NOMO-1 (cell line): ENCODE data around the gene LAMP5.

ENCODE experiments used
- DNase-seq, 2 experiments: peaks; one replicate each; lab custom pipeline; 2025; ENCODE audit not compliant: unreplicated experiment in 2 of 2; lab: John Stamatoyannopoulos, UW

LAMP5 gene, protein sequence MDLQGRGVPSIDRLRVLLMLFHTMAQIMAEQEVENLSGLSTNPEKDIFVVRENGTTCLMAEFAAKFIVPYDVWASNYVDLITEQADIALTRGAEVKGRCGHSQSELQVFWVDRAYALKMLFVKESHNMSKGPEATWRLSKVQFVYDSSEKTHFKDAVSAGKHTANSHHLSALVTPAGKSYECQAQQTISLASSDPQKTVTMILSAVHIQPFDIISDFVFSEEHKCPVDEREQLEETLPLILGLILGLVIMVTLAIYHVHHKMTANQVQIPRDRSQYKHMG

DNA sequence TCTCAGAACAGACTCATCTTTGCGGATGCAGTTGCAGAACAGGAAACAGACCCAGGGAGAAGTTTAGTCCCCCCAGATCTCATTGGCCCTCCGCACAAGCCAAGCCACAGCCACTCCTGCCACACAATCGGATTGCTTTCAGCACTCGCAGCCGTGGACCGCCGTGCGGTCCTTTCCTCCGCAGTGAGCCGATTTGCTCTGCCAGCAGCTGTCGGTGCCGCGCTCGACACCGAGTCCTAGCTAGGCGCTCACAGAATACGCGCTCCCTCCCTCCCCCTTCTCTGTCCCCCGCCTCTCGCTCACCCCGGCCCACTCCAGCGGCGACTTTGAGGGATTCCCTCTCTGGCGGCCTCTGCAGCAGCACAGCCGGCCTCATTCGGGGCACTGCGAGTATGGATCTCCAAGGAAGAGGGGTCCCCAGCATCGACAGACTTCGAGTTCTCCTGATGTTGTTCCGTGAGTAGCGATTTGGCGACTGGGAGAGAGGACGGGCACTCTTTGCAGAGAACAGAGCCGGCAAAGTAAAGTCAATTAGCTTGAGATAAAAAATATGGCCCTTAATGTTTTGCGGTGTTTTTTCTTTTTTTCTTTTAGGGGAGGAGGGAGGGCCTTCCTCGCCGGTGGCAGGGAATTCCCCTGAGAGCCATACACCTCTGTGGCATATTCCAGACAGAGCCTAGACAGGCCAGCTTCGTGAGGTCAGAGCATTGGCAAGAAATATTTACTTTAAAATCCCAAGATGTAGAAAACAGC lies at the start of gene LAMP5:
Gene LAMP5, plus strand, starts transcription at position 130 of the 753 bp plus-strand sequence. Its CDS starts 263 bp downstream, at position 393.
- DNase-seq = peak; percentile 30 to 36

DNA sequence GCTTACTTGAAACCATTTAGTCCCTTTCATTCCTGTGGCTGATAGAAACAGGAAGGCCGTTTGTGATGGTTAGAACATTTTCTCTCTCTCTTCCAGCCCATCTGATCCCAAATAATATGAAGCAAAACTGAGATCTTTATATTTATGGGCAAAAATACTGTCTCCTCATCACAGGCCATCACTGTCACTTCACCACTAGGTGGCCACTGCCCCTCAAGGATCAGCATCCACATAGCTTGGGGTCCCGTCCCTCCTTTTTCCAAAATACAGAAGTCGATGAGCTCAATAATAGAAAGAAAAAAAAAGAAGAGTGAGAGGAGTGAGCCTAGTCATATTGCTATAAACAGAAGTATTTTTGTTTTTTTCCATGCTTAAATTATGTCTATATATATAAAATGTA lies 46.4 kb upstream of the LAMP5 start:
- DNase-seq = peak; percentile 24 to 54

DNA sequence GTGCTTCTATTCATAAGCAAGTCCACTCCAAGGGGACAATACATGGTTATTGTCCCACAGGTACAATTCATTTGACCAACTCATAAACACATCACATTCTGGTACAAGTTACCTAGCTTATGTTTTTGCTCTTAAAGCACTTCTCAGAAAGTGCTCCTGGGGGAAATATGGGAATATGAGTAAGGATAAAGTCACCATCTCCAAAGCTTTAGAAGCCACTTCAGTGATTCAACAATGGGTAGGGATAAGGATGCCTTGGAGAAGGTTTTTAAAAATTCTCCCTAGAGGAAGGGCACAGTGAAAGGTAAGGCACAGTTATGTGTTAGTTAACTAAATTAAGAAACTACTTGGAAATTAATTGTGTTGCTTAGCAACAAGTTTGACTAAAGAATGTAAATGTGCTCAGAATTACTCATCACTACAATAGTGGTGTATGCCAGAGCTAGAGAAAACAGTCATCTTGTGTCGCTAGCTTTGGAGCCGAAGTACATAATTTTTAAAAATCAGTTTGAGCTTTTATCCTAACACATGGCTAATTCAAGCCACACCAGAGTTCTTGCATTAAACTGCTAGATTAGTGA lies 39.5 kb upstream of the LAMP5 start:
- DNase-seq = no peak

DNA sequence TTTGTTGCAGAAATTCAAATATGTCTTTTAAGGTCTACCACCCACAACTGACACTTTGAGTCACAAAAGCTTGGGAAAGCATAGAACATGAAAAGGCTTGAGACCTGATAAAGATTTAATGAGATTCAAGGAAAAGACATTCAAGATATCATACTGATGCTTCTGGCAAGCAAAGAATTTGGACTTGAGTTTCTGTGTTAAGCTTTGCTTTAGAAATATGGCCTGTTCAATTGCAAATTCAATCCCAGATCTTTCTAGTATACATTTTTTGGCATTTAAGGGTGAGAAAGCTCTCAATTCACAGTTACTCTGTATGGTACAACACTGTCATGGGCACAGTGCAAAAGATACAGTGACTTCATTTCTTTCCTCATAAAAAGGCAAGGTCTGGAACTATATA lies 38.9 kb upstream of the LAMP5 start:
- DNase-seq = no peak

DNA sequence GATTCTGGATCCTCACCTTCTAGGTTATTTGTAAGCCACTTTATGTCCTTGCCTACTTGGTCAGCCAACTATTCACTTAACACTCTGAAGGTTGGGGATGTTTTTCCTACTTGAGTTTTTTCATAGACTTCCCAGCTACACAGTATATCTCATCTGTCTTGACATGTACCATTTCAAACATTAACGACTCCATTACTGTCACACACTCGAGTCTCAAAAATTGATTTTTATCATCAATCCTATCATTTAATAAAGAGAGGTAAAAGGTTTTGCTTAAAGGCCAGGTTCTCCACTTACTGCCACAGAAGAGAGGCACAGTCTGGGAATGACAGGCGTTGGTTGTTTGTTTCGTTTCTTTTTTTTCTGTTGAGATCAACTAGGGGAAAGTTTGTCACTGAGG lies 38.2 kb upstream of the LAMP5 start:
- no peak for DNase-seq

DNA sequence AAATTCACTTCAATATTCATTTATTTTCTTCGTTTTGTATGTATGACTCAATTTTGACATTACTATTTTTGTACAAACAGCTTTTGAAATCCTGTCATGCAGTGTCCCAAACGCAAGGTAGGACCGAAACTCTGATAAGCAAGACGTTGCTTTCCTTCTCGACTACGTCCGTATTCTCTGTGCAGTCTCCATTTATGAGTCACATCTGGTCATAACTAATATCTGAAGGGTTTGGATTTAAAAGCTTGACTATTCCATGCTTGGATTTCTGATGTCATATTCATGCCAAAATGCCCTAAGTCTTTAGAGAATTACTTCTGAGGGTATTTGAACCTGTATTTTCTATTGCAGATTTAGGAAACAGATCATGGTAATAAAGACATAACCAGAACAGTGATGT lies 37.8 kb upstream of the LAMP5 start:
- no peak for DNase-seq

DNA sequence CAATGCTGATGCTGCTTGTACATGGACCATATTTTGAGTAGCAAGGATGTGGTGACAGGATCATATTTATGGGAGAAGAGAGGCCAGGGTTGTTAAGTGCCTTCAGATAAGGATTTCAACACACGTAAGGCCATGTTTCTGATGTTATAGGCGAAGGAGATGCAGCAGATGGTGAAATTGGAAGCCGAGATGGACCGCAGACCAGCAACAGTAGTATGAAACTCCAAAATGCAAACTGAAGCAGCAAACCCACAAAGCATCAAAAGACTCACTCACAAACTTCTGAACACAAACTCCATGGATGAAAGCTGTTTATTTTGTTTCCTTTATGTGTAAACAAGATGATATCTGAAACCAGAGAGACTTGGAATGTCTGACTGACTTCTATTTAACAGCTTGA lies 35.6 kb upstream of the LAMP5 start:
- no peak for DNase-seq

DNA sequence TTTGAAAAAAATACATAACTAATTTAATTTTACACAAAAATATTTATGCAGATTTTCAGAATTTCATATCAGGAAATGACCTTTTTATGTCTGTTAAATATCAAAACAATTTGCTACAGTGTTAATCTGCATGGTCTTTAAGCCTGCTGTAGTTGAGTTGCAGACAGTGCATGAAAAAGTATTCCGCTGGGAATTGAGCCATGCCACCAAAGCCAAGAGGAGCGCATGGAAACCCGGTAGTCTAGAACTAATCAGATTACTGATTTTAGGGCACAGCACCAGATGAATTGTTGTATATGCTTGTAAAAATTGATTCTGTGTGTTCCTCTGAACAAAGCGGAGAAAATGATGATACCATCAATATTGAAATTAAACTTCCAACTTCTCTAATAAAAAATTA lies 34.3 kb upstream of the LAMP5 start:
- no peak for DNase-seq

DNA sequence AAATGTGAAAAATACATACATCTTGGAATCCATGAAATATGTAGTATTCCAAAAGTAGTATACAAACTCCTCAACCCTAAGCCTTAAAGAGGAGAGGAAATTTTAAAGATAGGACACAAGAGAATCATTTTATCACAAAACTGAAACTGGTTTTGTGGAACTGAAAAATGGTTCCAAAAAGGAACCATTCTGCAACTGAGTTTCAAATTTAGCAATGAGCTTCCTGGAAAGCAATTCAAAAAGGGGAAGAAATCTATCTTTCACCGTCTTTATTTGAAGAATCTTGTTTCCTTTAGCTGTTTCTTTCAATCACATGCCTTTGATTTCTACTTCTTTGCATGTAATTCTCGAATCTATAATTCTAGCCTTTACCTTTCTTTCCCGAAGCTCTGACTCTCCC lies 32.2 kb upstream of the LAMP5 start:
- peak; percentile 31 to 89 for DNase-seq

DNA sequence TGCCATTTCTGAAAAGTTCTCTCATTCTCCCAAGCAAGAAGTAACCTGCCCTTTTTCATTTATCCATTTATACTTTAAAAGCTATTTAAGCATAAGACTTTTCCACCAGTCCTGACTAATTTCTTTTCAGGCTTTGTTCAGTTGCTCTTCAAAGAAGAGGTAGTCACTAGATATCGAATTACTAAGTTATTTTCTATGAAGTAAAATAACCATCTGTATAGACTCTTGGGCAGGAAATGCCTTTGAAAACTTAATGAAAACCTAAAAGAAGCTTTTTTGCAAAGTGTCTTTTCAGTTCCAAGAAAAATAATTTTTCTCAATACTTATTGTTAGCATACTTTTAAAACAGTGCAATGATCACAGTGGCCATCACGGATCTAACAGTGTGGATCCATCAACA lies 31.3 kb upstream of the LAMP5 start:
- DNase-seq = no peak

DNA sequence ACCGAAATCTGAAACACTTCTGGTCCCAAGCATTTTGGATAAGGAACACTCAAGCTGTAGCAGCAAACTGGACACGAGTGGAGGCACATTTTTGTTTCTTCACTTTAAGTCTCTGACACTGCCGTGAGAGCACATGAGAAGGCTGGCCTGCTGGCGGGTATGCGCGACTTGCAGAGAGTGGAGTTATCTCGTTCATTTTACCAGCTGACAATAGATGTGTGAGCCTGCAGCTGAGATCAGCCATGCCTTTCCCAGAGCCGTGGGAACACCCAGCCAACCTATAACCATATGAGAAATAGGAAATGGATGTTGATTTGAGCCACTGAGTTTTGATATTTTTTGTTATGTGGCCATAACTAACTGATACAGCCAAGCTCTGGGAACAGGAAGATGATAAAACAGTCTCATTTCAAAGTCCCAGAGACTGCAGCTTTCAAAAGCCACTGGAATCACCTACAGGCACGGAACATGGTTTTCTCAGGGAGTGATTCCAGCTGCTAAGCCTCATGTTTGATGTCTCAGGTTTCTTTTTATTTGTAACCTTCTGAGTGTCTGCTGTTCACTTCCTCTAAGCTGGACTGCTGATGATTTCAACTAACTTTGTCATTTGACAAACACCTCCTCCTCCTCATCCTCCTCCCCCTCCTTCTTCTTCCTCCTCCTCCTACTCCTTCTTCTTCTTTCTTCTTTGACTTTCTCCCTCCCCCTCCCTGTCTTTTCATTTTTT lies 28.6 kb upstream of the LAMP5 start:
- peak; percentile 5 to 23 for DNase-seq

DNA sequence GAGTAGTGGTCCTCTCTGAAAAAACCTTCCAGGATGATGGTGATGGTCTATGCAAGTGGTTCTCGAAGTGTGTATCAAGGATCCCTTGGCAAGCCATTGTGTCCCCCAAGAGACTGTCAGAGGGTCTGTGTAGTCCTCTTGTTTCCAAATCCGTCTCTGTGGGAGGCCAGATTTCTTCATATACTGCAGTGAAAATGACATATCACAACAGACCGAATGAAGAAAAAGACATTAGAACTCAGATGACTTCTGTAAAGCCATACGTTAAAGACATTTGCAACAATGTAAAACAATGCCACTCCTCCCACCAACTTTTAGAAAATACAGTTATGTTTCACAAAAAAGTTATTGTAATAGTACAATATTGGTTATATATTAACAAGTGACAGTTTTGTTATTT lies 27.2 kb upstream of the LAMP5 start:
- no peak for DNase-seq

DNA sequence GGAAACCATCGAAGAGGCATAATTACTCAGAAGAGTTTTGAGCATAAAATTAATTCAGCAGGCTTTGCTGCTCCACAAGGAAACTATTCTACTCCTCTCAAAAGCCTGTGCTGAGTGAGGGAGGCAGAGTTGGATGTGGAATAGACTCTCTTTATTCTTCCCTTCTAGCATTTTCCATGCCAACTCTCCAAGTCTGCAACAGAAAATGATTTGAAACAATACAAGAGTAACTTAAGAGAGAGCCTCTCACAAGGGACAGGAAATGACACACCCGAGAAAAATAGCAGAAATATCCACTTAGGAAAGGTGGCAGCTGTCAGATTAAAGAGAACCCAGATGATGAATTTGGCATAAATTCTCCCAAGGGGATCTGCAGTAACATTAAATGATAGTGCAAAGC lies 26.3 kb upstream of the LAMP5 start:
- DNase-seq = peak in 1 of 2 experiments; percentile 12

DNA sequence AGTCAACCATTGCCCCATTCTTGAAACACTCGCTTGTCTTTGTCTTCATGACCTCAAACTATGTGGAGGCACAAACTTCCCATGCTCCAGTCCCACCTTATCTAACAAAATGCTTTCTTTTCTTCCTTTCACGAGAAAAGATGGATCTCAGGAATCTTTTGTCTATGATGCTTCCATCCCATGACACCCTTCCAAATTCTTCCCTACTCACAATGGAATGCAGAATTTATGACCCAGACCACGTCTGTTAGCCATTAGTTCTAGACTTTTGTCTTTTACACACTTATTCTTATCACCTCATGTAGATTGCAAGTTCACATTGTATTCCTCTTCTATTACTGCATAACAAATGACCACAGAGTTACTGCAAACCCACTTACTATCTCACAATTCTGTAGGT lies 24.2 kb upstream of the LAMP5 start:
- no peak for DNase-seq

DNA sequence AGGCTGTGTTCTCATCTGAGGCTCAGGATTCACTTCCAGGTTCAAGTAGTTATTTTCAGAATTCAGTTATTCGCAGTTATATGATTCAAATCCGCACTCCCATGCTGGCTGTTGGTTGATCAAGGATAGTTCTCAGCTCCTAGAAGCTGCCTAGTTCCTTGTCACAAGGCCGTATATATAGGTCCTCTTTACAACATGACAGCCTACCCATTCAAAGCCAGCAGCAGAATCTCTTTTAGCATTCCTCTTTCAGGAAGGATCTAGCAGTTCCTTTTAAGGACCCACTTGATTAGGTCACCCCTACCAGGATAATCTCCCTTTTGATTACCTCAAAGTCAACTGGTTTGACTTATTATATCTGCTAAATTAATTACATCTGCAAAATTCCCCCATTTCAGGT lies 23.8 kb upstream of the LAMP5 start:
- no peak for DNase-seq

DNA sequence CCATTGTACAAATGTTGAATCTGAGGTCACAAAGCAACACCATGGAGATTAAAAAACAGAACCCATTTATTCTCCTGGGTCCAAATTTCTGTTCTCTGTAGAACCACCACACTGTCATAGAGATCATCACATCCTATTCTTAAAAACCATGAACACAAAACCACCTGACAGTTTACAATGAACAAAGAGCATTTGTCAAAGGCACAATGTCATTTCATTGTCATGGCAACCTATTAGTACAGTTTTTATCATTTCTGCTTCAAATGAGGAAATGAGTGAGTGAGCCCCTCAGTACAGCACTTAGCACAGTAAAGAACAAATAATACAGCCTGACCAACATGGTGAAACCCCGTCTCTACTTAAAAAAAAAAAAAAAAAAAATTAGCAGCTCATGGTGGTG lies 23.1 kb upstream of the LAMP5 start:
- peak; percentile 17 to 79 for DNase-seq

DNA sequence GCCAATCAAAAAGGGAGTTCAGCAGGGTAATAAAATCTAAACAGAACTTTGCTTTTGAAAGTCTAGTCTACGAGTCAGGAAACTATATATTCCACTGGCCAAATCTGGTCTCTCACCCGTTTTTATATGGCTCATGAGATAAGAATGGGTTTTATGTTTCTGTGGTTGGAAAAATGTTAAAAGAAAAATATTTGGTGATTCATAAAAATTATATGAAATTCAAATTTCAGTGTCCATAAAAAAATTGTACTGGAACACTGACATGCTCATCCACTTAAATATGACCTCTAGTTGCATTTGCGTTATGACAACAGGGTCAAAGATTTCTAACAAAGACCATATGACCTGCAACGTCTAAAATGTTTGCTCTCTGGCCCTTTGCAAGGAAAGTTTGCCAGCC lies 22.3 kb upstream of the LAMP5 start:
- DNase-seq = no peak

DNA sequence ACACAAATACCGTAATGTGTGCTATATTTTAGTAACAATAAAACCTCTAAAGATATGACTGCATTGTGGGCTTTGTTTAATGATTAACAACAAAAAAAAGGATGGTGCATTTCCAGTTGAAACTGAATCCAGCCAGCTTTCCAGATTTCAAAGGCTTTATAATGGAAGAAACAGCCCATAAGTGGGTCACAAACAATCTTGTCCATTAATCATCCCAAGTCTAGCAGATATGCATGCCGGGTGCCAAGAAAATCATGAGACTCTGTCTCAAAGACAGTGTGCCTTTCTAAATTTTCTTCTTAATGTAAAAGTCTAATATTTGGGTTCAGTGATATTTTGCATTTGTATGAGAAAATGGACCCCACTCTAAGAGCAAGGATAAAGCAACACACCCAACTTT lies 20.6 kb upstream of the LAMP5 start:
- no peak for DNase-seq

DNA sequence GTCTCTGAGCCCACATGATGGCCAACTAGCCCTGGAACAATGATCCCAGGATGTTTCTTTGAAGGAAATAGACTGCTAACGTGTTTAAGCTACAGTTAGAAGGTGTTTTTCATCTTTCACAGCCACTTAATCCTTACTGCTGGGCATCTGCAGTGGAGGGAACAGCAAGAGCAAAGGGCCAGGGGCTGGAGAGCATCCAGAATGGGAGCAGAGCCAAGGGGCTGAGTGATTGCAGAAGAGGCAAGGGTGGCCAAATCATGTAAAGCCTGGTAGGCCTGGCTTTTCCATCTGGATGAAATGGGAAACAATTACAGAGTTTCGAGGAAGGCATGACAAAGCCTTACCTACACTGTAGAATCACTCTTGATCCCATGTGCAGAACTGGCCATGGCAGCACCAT lies 18.7 kb upstream of the LAMP5 start:
- no peak for DNase-seq

DNA sequence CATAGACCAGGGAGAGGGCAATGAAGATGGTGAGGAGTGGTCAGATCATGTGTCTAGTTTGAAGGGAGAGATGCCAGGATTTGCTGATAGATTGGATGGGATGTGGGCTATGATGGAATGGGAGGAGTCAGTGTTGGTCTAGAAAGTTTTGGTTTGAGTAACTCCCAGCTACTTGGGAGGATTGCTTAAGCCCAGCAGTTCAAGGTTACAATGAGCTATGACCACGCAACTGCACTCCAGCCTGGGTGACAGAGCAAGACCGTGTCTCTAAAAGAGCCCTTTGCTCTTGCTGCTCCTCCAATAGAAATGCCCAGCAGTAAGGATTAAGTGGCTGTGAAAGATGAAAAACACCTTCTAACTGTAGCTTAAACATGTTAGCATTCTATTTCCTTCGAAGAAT lies 18.2 kb upstream of the LAMP5 start:
- DNase-seq = peak in 1 of 2 experiments; percentile 23

DNA sequence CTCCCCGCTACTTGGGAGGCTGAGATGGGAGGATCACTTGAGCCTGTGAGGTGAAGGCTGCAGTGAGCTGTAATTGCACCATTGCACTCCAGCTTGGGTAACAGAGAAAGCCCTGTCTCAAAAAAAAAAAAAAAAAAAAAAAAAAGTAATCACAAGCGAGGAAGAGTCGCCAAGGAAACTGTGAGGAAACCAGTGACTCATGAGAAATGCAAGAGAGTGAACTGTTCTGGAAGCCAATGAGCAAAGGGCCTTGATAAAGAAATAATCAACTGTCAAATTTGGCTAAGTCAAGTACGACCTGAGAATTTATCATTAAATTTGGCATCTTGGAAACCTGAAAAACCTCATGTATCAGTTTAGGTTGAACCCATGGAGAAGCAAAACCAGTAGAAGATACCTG lies 16.1 kb upstream of the LAMP5 start:
- peak; percentile 54 to 76 for DNase-seq
